Measurements from ENCODE around the gene RHAG. TPM values are rescaled to one million over a fixed set of nuclear protein-coding genes. Genes with fewer than 3 reads are reported as not detected.
"Not testable (repeated sequence)": the region's sequence is repeated elsewhere in the genome, so short reads cannot be mapped to it uniquely, and the experiment has no call there.

RHAG gene
- total and polyA plus RNA-seq, 2 donors (not counting 1 experiment from before 2014, with no cell fraction given) = not detected

GRCh38 chr6:49607391-49607982, 29.2 kb downstream of the RHAG start:
- Histone ChIP-seq H3K27ac (ENCODE audit: low read length in 2 of 2) (no peak overlapping the region), H2AFZ (ENCODE audit: insufficient read depth, low read depth, low read length, poor library complexity, severe bottlenecking) (no peak overlapping the region), H3K27me3 (replicated peaks in 1 of 4; ENCODE audit: control extremely low read depth in 1 of 4, control insufficient read depth in 3 of 4, insufficient read depth in 4 of 4, low read length in 3 of 4) (no peaks in the 10 kb centered on the region), H3K4me1 (ENCODE audit: control insufficient read depth in 2 of 2, insufficient read depth in 2 of 2, low read length in 2 of 2) (no peaks in the 10 kb centered on the region), H3K79me2 (ENCODE audit: control insufficient read depth, insufficient read depth, low read length) (no peaks in the 10 kb centered on the region), H3K4me2 (replicated peaks; ENCODE audit: low read depth, low read length, poor library complexity, severe bottlenecking) (no peak overlapping the region), H3K36me3 (replicated peaks in 1 of 2; ENCODE audit: control extremely low read depth in 1 of 2, control insufficient read depth in 1 of 2, extremely low read depth in 1 of 2, insufficient read depth in 2 of 2, low read length in 1 of 2) (no peaks in the 10 kb centered on the region), H3K4me3 (ENCODE audit: control extremely low read depth in 1 of 5, extremely low read depth in 1 of 5, insufficient read depth in 1 of 5, low read depth in 2 of 5, low read length in 4 of 5) (no peak overlapping the region), H3K9me3 (ENCODE audit: control extremely low read depth in 1 of 3, control insufficient read depth in 2 of 3, insufficient read depth in 1 of 3, low read length in 2 of 3) (no peaks in the 10 kb centered on the region), H4K20me1 (ENCODE audit: control insufficient read depth, insufficient read depth, low read length, poor library complexity, severe bottlenecking) (no peaks in the 10 kb centered on the region), H3K9ac (ENCODE audit: low read length) (no peak overlapping the region)
- no peaks in the 10 kb centered on the region for H3K9me3 Mint-ChIP-seq (ENCODE audit: insufficient read depth)
- DNase-seq (no peak), ATAC-seq (ENCODE audit: low read depth) (no peak)
- ChIA-PET CTCF (no interaction called here), POLR2A (no interaction called here)
- no peak overlapping the region for H3K4me3 Mint-ChIP-seq
- TF ChIP-seq CTCF (IDR thresholded peaks at IDR 0.05) = peak; percentile 51
- no peak for TF ChIP-seq EZH2 (IDR thresholded peaks at IDR 0.05; ENCODE audit: borderline replicate concordance, insufficient read depth, low read depth, low read length, poor library complexity, severe bottlenecking)
- intact Hi-C loops (cut with micrococcal nuclease) = no loop called here
- H3K4me1 Mint-ChIP-seq = no peaks in the 10 kb centered on the region
- peaks cover under 1% of the 10 kb centered on the region for H3K27me3 Mint-ChIP-seq
- no peak overlapping the region for H3K27ac Mint-ChIP-seq

GRCh38 chr6:49606721-49607390, 29.8 kb downstream of the RHAG start:
- Histone ChIP-seq H2AFZ (ENCODE audit: insufficient read depth, low read depth, low read length, poor library complexity, severe bottlenecking) (no peak overlapping the region), H3K4me1 (ENCODE audit: control insufficient read depth in 2 of 2, insufficient read depth in 2 of 2, low read length in 2 of 2) (no peaks in the 10 kb centered on the region), H3K36me3 (replicated peaks in 1 of 2; ENCODE audit: control extremely low read depth in 1 of 2, control insufficient read depth in 1 of 2, extremely low read depth in 1 of 2, insufficient read depth in 2 of 2, low read length in 1 of 2) (no peaks in the 10 kb centered on the region), H3K4me2 (replicated peaks; ENCODE audit: low read depth, low read length, poor library complexity, severe bottlenecking) (no peak overlapping the region), H3K27me3 (replicated peaks in 1 of 4; ENCODE audit: control extremely low read depth in 1 of 4, control insufficient read depth in 3 of 4, insufficient read depth in 4 of 4, low read length in 3 of 4) (no peaks in the 10 kb centered on the region), H4K20me1 (ENCODE audit: control insufficient read depth, insufficient read depth, low read length, poor library complexity, severe bottlenecking) (no peaks in the 10 kb centered on the region), H3K9ac (ENCODE audit: low read length) (no peak overlapping the region), H3K9me3 (ENCODE audit: control extremely low read depth in 1 of 3, control insufficient read depth in 2 of 3, insufficient read depth in 1 of 3, low read length in 2 of 3) (no peaks in the 10 kb centered on the region), H3K27ac (ENCODE audit: low read length in 2 of 2) (no peak overlapping the region), H3K79me2 (ENCODE audit: control insufficient read depth, insufficient read depth, low read length) (no peaks in the 10 kb centered on the region), H3K4me3 (ENCODE audit: control extremely low read depth in 1 of 5, extremely low read depth in 1 of 5, insufficient read depth in 1 of 5, low read depth in 2 of 5, low read length in 4 of 5) (no peak overlapping the region)
- CTCF ChIA-PET = no interaction called here
- DNase-seq (peak; percentile 21), ATAC-seq (ENCODE audit: low read depth) (no peak)
- Mint-ChIP-seq H3K4me3 (no peak overlapping the region), H3K27ac (no peak overlapping the region), H3K27me3 (no peaks in the 10 kb centered on the region), H3K9me3 (ENCODE audit: insufficient read depth) (no peaks in the 10 kb centered on the region), H3K4me1 (no peaks in the 10 kb centered on the region)
- intact Hi-C loops (cut with micrococcal nuclease) = no loop called here
- WGBS (ENCODE audit: insufficient coverage) = 0% methylated on average over 1 of the region's 4 CpGs
- TF ChIP-seq CTCF (IDR thresholded peaks at IDR 0.05) (peak; percentile 70), EZH2 (IDR thresholded peaks at IDR 0.05; ENCODE audit: borderline replicate concordance, insufficient read depth, low read depth, low read length, poor library complexity, severe bottlenecking) (no peak)
- POLR2A ChIA-PET = no interaction called here

GRCh38 chr6:49604080-49604479, 32.6 kb downstream of the RHAG start:
- intact Hi-C loops (cut with micrococcal nuclease); H3K36me3 ChIP-seq (replicated peaks in 1 of 2; ENCODE audit: control extremely low read depth in 1 of 2, control insufficient read depth in 1 of 2, extremely low read depth in 1 of 2, insufficient read depth in 2 of 2, low read length in 1 of 2); H3K4me1 ChIP-seq (ENCODE audit: control insufficient read depth in 2 of 2, insufficient read depth in 2 of 2, low read length in 2 of 2); H3K4me2 ChIP-seq (replicated peaks; ENCODE audit: low read depth, low read length, poor library complexity, severe bottlenecking); H3K9ac ChIP-seq (ENCODE audit: low read length); DNase-seq; H2AFZ ChIP-seq (ENCODE audit: insufficient read depth, low read depth, low read length, poor library complexity, severe bottlenecking); H3K27ac ChIP-seq (ENCODE audit: low read length in 2 of 2); H3K79me2 ChIP-seq (ENCODE audit: control insufficient read depth, insufficient read depth, low read length); H3K27ac Mint-ChIP-seq; H3K9me3 Mint-ChIP-seq (ENCODE audit: insufficient read depth); ATAC-seq (ENCODE audit: low read depth); H3K27me3 Mint-ChIP-seq; H3K4me3 Mint-ChIP-seq; H3K27me3 ChIP-seq (replicated peaks in 1 of 4; ENCODE audit: control extremely low read depth in 1 of 4, control insufficient read depth in 3 of 4, insufficient read depth in 4 of 4, low read length in 3 of 4); H3K4me3 ChIP-seq (ENCODE audit: control extremely low read depth in 1 of 5, extremely low read depth in 1 of 5, insufficient read depth in 1 of 5, low read depth in 2 of 5, low read length in 4 of 5); H4K20me1 ChIP-seq (ENCODE audit: control insufficient read depth, insufficient read depth, low read length, poor library complexity, severe bottlenecking); H3K4me1 Mint-ChIP-seq; H3K9me3 ChIP-seq (ENCODE audit: control extremely low read depth in 1 of 3, control insufficient read depth in 2 of 3, insufficient read depth in 1 of 3, low read length in 2 of 3); POLR2A ChIA-PET; CTCF ChIA-PET: not testable (repeated sequence)
- WGBS (ENCODE audit: insufficient coverage) = no CpG with 5 or more reads among the region's 3 CpGs

Data from B cell (primary cell).